ENCODE results near the gene TMEM132C. TPM values are rescaled to one million over a fixed set of nuclear protein-coding genes. Genes with fewer than 3 reads are reported as not detected.

Gene TMEM132C
- total RNA-seq, 2 experiments from 2014 or later: not detected

DNA sequence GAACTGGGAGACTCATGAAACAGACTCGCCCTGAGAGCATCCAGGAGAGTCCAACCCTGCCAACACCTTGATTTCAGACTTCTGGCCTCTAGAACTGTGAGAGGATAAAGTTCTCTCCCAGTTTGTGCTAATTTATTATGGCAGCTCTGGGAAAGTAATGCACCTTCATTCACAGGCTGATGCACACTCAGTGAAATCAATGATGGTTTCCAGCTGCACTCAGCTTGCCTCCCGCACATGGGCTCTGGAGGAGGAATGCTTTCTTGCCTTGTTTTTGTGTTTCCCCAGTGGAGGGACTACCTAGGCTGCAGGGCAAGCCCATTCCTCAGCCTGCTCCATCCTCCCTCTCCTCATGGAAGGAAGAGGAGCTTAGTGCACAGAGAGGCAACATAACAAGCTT, 45.7 kb downstream of the TMEM132C start:
- DNase-seq (no peak), ATAC-seq (ENCODE audit: low read depth) (no peak)
- POLR2A ChIA-PET: no interaction called here
- peaks cover 8% of the 10 kb centered on the region for H3K9me3 Mint-ChIP-seq
- no peaks in the 10 kb centered on the region for H3K4me1 Mint-ChIP-seq
- no peaks in the 10 kb centered on the region for H3K27me3 Mint-ChIP-seq
- no peaks in the 10 kb centered on the region for H3K36me3 Mint-ChIP-seq
- no peak overlapping the region for H3K27ac Mint-ChIP-seq
- no peak overlapping the region for H3K4me3 Mint-ChIP-seq

DNA sequence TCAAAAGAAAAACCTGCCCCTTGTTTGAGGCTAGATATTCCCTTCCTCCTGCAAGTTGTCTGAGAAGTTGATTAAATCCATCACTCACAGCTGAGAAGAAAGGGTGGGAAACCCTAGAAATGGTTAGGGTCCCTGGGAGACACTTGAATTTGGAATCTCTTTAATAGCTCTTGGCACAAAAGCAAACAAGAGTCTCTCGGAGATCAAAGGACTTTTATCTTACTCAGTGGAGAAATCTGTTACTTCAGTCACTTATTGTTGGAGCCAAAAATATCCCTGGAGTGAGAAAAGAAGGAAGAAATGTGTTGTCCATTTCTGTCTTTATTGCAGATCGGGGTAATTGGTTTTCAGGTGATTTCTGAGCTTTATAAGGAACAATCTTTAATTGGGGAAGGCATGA, 47.0 kb downstream of the TMEM132C start:
- H3K36me3 Mint-ChIP-seq: no peaks in the 10 kb centered on the region
- H3K4me3 Mint-ChIP-seq: no peak overlapping the region
- POLR2A ChIA-PET: no interaction called here
- H3K4me1 Mint-ChIP-seq: no peaks in the 10 kb centered on the region
- ATAC-seq (ENCODE audit: low read depth) (no peak), DNase-seq (no peak)
- peaks cover 6% of the 10 kb centered on the region for H3K9me3 Mint-ChIP-seq
- H3K27me3 Mint-ChIP-seq: no peaks in the 10 kb centered on the region
- H3K27ac Mint-ChIP-seq: no peak overlapping the region

DNA sequence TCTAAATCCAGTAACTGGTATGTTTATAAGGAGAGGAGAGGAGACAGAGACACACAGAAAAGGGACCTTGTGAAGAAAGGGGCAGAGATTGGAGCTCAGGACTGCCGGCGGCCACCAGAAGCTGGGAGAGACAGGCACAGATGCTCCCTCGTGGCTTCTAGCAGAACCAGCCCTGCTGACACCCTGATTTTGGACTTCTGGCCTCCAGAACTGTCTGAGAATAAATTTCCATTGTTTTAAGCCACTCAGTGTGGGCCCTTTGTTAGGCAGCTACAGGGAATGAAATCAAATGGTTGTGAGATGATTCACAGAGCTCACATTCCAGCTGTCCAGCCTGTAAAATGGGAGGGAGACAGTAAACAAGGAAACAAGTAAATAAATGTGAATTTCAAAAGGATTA, 47.6 kb downstream of the TMEM132C start:
- DNase-seq (no peak), ATAC-seq (ENCODE audit: low read depth) (no peak)
- POLR2A ChIA-PET: no interaction called here
- H3K9me3 Mint-ChIP-seq: peaks cover 3% of the 10 kb centered on the region
- H3K4me3 Mint-ChIP-seq: no peak overlapping the region
- no peaks in the 10 kb centered on the region for H3K4me1 Mint-ChIP-seq
- no peaks in the 10 kb centered on the region for H3K27me3 Mint-ChIP-seq
- no peaks in the 10 kb centered on the region for H3K36me3 Mint-ChIP-seq
- H3K27ac Mint-ChIP-seq: no peak overlapping the region

GRCh38 chr12:128316078-128316477, 49.1 kb downstream of the TMEM132C start:
- Mint-ChIP-seq H3K27ac (no peak overlapping the region), H3K4me1 (no peaks in the 10 kb centered on the region), H3K27me3 (no peaks in the 10 kb centered on the region), H3K9me3 (peaks cover 4% of the 10 kb centered on the region), H3K4me3 (no peak overlapping the region), H3K36me3 (no peaks in the 10 kb centered on the region)
- POLR2A ChIA-PET: no interaction called here
- ATAC-seq (ENCODE audit: low read depth) (no peak), DNase-seq (no peak)

DNA sequence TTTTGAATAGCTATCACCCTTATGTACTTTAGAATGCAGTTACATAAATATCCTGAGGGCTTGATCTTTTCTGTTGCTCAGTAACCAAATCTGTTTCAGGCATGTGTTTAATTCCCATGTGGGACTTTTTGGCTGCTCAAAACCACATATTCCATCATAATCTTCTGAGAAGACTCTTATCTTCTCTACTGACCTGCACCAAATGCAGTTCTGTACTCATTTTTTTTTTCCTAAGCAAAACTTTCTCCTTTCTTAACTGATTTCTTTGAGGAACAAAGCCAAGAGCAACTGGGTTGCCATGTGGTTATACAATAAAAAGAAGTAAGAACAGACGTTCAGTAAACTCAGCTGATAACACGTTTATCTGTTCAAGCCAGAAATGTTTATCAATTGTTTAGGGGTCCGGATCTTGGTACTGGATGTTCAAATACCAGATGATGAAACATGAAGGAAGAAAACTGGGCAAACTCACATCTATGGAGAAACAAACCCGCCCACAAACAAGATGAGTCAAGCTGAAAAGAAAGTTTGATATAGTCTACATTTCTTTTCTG, 50.1 kb downstream of the TMEM132C start:
- H3K9me3 Mint-ChIP-seq: peaks cover 4% of the 10 kb centered on the region
- POLR2A ChIA-PET: no interaction called here
- no peaks in the 10 kb centered on the region for H3K27me3 Mint-ChIP-seq
- DNase-seq (no peak), ATAC-seq (ENCODE audit: low read depth) (no peak)
- no peaks in the 10 kb centered on the region for H3K4me1 Mint-ChIP-seq
- H3K27ac Mint-ChIP-seq: no peak overlapping the region
- no peak overlapping the region for H3K4me3 Mint-ChIP-seq
- H3K36me3 Mint-ChIP-seq: no peaks in the 10 kb centered on the region

DNA sequence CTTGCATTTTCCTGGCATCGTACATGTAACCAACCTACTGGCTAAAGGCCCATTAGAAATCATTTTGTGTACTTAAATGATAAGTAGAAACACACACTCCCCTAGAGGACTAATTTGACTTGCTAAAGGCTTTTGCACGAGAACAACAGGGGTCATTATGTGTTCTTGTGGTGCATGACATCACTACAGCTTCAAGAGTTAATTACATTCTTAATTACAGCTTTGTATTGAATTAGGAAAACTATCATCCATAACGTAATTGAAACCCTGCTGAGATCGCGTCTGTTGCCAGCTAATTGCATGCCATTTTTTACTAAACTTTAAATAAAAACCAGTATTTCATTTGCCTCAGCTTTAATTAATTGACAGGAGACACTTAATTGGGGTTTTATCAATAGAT, 51.4 kb downstream of the TMEM132C start:
- H3K4me1 Mint-ChIP-seq: no peaks in the 10 kb centered on the region
- DNase-seq: no peak
- H3K36me3 Mint-ChIP-seq: no peaks in the 10 kb centered on the region
- POLR2A ChIA-PET: no interaction called here
- H3K9me3 Mint-ChIP-seq: peaks cover 4% of the 10 kb centered on the region
- H3K27me3 Mint-ChIP-seq: no peaks in the 10 kb centered on the region
- no peak overlapping the region for H3K4me3 Mint-ChIP-seq
- ATAC-seq (ENCODE audit: low read depth): no peak
- H3K27ac Mint-ChIP-seq: no peak overlapping the region

DNA sequence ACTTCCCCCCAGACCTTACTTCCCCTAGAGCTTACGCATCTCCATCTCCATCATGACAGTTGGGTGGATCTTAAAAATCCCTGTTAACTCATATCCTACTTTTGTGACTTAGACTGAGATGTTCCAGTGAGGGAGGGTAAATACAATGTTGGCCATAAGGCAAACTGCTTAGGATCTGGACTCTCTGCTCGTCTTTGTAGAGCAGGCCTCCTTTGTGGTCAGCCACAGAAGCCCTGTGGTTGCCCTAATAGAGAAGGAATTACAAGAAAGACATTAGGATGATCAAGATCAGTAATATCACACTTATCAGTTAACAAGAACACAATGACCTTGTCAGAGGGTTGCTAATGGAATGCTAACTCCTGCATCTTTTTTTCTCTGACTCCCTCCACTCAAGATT, 52.0 kb downstream of the TMEM132C start:
- Mint-ChIP-seq H3K27me3 (no peaks in the 10 kb centered on the region), H3K4me1 (no peaks in the 10 kb centered on the region), H3K27ac (no peak overlapping the region), H3K9me3 (peaks cover 4% of the 10 kb centered on the region), H3K4me3 (no peak overlapping the region), H3K36me3 (no peaks in the 10 kb centered on the region)
- no peak for DNase-seq
- ATAC-seq (ENCODE audit: low read depth): no peak
- POLR2A ChIA-PET: no interaction called here

- no peaks in the 10 kb centered on the region for H3K4me1 Mint-ChIP-seq
- POLR2A ChIA-PET: no interaction called here
- H3K36me3 Mint-ChIP-seq: no peaks in the 10 kb centered on the region
- H3K27me3 Mint-ChIP-seq: no peaks in the 10 kb centered on the region
- H3K9me3 Mint-ChIP-seq: peaks cover 4% of the 10 kb centered on the region
- no peak overlapping the region for H3K27ac Mint-ChIP-seq
- ATAC-seq (ENCODE audit: low read depth) (no peak), DNase-seq (no peak)
- no peak overlapping the region for H3K4me3 Mint-ChIP-seq
These were observed 55.4 kb downstream of the TMEM132C start for GRCh38 chr12:128322341-128322740.

GRCh38 chr12:128323145-128323920, 56.4 kb downstream of the TMEM132C start:
- POLR2A ChIA-PET: no interaction called here
- Mint-ChIP-seq H3K9me3 (peaks cover 4% of the 10 kb centered on the region), H3K27ac (no peak overlapping the region), H3K4me1 (no peaks in the 10 kb centered on the region), H3K36me3 (no peaks in the 10 kb centered on the region), H3K27me3 (no peaks in the 10 kb centered on the region), H3K4me3 (no peak overlapping the region)
- DNase-seq (no peak), ATAC-seq (ENCODE audit: low read depth) (no peak)

GRCh38 chr12:128325646-128326045, 58.7 kb downstream of the TMEM132C start:
- Mint-ChIP-seq H3K9me3 (peaks cover 4% of the 10 kb centered on the region), H3K27ac (no peak overlapping the region), H3K4me1 (no peaks in the 10 kb centered on the region), H3K4me3 (no peak overlapping the region), H3K36me3 (no peaks in the 10 kb centered on the region), H3K27me3 (no peaks in the 10 kb centered on the region)
- DNase-seq (no peak), ATAC-seq (ENCODE audit: low read depth) (no peak)
- POLR2A ChIA-PET: no interaction called here

GRCh38 chr12:128326406-128326805, 59.4 kb downstream of the TMEM132C start:
- no peaks in the 10 kb centered on the region for H3K27me3 Mint-ChIP-seq
- ATAC-seq (ENCODE audit: low read depth) (no peak), DNase-seq (no peak)
- POLR2A ChIA-PET: no interaction called here
- no peaks in the 10 kb centered on the region for H3K4me1 Mint-ChIP-seq
- H3K4me3 Mint-ChIP-seq: no peak overlapping the region
- no peak overlapping the region for H3K27ac Mint-ChIP-seq
- H3K9me3 Mint-ChIP-seq: peaks cover 4% of the 10 kb centered on the region
- no peaks in the 10 kb centered on the region for H3K36me3 Mint-ChIP-seq

- Mint-ChIP-seq H3K36me3 (no peaks in the 10 kb centered on the region), H3K27ac (no peak overlapping the region)
- POLR2A ChIA-PET: no interaction called here
These were observed 62.0 kb downstream of the TMEM132C start for GRCh38 chr12:128328961-128329360.

GRCh38 chr12:128336204-128337070, 69.5 kb downstream of the TMEM132C start:
- POLR2A ChIA-PET: no interaction called here

More at GRCh38 chr12:128328961-128329360, 62.0 kb downstream of the TMEM132C start:
- ATAC-seq (ENCODE audit: low read depth) (no peak), DNase-seq (no peak)
- peaks cover 4% of the 10 kb centered on the region for H3K9me3 Mint-ChIP-seq
- no peaks in the 10 kb centered on the region for H3K27me3 Mint-ChIP-seq
- no peak overlapping the region for H3K4me3 Mint-ChIP-seq
- no peaks in the 10 kb centered on the region for H3K4me1 Mint-ChIP-seq

DNA sequence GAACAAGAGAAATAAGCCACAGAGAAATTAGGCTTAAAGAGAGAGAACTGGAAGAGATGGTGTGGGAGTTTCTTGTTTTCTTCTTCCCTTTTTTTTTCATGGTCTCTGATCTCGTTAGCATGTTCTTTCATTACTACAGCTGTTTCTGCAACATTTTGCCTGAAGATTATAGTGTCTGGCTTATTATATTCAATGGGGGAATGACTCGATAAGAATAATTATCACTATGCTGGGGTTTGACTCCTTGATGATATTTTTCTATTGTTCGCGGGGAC, 70.0 kb downstream of the TMEM132C start:
- Mint-ChIP-seq H3K9me3 (no peaks in the 10 kb centered on the region), H3K27ac (no peak overlapping the region), H3K4me3 (no peak overlapping the region), H3K27me3 (no peaks in the 10 kb centered on the region), H3K4me1 (no peaks in the 10 kb centered on the region), H3K36me3 (no peaks in the 10 kb centered on the region)
- DNase-seq: no peak
- POLR2A ChIA-PET: no interaction called here
- ATAC-seq (ENCODE audit: low read depth): no peak

More at GRCh38 chr12:128336204-128337070, 69.5 kb downstream of the TMEM132C start:
- Mint-ChIP-seq H3K4me1 (no peaks in the 10 kb centered on the region), H3K9me3 (peaks cover under 1% of the 10 kb centered on the region), H3K27me3 (no peaks in the 10 kb centered on the region), H3K36me3 (no peaks in the 10 kb centered on the region), H3K4me3 (no peak overlapping the region), H3K27ac (no peak overlapping the region)
- ATAC-seq (ENCODE audit: low read depth): no peak
- DNase-seq: no peak
